HG03457 (cell line): ENCODE measurements around the gene POLQ.
"Not testable (repeated sequence)": the region's sequence is repeated elsewhere in the genome, so short reads cannot be mapped to it uniquely, and the experiment has no call there.

Experiments used
- ATAC-seq: cut with Tn5 transposase; IDR thresholded peaks from one replicate; pipeline ENCODE4 v1.9.1; 2021; ENCODE audit warnings: moderate number of reproducible peaks; ENCODE audit not compliant: unreplicated experiment

POLQ gene

DNA sequence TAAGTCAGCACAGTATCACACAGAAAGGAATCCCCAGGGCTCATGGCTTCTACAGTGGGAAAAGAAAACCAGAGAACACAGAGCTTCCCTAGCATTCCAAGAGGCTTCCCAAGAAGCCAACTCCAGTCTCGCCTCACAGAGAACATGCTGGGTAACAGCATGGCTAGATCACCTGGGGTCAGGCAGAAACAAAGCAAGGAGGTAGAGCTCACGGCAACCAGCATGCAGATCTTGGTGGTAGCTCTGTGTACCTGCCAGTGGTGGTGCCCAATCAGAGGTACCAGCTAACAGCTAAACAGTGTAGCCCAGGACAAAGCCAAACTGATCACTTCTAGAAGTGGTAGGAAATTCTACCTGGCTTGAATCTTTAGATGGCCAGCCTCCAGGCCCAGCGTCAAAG, 31.3 kb downstream of the POLQ start:
- ATAC-seq, result no peak

DNA sequence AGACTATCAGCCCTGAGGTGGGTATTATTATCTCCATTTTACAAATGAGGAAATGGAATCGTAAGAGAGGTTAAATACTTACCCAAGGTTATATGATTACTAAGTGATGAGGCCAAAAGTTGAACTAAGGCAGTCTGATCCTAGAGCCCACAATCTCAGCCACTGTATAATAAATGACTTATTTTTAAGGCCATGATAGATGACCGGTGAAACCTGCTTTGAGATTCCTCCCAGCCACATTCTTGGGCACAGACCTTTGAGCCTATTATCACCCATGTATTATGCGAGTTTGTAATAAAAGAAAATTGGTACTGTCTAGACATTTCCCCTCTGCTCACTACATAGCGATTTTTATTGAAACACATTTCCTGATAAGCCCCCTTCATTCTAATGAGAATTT, 37.4 kb downstream of the POLQ start:
- ATAC-seq, result no peak

DNA sequence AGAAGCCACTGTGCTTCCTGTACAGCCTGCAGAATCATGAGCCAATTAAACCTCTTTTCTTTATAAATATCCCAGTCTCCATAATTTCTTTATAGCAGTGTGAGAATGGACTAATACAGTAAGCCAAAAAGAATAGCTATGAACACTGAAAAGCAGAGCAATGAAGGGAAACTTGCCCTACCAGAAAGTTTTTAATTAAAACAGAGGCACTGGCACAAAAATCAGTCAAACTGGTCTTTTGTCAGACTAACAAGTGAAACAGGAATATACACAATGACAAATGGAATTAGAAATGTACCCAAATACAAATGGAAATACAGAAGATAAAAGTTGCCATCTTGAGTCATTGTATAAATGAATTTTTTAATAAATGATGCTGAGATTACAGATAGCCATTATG, 40.5 kb downstream of the POLQ start:
- no peak for ATAC-seq

DNA sequence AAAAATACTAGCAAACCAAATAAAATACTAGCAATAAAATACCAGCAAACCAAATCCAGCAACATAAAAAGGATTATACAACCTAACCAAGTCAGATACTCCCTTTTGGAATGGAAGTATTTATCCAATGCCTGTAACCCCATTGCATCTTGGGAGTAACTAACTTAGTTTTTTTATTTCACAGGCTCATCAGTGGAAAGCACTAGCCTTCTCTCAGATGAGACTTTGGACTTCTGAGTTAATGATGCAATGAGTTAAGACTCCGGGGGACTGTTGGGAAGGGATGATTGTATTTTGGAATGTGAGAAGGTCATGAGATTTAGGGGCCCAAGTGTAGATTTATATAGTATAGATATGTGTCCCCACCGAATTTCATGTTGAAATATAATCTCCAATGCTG, 41.2 kb downstream of the POLQ start:
- ATAC-seq, result no peak

DNA sequence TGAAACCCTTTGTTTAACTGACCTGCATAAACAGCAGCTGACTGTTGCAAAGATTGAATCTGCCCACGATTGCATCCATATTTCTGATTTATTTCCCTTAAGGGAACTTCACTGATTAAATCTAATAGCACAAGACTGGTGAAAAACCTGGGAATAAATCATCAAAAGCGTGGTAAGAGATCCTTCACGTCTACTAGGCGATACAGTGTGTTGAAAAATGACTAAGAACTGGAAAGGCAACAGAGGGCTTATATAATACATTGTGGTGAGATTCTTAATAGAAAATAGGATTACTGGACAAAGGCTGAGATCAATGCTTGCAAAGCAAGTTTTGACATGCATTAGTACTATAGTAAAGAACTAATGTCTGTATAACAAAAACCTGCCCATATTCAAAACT, 49.0 kb downstream of the POLQ start:
- no peak for ATAC-seq

DNA sequence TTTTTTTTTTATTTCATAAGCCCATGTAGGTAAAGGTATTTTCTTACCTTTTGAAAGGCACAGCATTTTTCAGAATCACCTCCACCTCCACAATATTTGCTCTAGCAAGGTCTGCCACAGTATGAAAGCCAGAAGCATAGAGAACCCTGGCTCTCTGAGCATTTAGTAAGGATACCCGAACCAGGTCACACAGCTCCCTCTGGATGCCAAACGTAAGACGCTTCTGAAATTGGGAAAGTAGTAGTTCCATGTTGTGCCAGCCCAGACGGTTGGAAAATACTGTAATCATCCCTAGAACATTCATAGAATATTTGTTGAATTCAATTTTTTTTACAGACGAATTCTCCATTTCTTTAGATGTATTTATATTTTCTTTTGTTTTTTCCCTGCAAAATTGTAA, 52.4 kb downstream of the POLQ start:
- ATAC-seq, result no peak

DNA sequence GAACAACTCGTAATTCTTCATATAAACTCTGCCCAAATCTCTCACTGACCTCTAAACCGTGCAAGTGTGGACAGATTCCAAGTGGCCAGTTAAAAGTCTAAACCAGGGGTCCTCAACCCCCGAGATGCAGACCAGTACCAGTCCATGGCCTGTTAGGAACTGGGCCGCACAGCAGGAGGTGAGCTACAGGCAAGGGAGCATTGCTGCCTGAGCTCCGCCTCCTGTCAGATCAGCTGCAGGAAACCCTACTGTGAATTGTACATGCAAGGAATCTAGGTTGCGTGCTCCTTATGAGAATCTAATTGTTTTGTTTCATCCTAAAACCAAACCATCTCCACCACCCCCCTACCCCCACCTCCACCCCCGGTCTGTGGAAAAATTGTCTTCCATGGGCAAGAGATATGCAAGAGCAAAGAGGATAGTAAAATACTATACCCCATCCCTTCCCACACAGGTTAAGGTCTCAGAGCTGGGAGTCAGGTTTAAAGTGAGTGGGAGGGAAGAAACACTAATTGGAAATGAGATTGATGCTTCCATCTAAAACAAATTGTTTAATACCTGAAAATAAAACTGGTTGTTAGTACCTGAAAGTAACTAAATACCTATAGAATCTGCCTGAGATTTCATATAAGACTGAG, 54.0 kb downstream of the POLQ start:
- ATAC-seq, result no peak

DNA sequence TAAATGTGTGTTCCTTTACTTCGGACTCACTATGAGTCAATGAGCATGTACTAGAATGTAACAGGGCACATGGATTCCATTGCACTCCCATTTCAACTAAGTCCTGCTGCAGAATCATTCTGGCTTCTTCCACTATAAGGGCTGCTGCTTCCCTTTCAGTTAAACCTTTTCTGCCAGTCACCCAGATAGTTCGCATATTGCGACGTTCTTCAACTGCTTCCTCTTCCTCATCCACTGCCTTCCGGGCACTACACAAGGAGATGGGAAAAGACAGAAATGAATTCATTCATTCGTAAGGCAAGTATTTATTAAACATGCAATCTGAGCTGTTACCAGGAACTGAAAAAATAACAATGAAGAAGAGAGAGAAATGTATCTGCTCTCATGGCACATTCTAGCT, 55.6 kb downstream of the POLQ start:
- ATAC-seq, result no peak

DNA sequence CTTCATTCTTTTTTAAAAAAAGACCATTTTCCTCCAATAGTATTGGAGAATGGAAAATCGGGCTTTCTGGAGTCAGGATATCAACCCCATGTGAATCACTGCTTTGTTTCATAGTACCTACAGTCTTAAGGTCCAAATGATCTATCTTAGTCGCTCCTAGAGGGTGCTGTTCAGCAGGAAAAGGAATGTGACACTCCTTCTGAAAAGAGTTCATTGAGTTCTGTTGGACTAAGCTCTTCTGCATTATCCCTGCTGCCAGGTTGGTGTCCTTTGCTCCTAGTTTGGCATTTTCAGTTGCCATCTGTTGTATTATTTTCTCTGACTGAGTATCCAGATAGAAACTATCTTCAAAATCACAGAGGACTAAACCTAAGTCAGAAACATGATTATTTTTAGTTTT, 57.2 kb downstream of the POLQ start:
- ATAC-seq, result no peak

DNA sequence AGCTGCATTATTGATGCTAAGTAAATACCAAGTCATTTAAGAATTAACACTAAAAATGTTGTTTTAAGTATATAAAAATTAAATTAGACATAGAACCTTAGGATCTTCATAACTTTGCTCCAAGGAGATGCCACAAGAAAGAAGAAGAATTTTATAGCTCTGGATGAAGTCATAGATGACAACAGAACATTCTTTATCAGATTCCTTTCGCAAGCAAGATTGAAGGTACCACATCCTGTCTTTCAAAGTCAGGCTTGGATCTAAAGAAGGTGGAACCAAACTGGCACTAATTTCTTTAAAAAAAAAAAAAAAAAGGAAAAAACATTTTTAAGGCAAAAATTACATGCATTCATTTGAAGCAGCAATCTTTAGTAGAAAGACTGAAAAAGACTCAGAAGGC, 62.5 kb downstream of the POLQ start:
- ATAC-seq, result no peak

DNA sequence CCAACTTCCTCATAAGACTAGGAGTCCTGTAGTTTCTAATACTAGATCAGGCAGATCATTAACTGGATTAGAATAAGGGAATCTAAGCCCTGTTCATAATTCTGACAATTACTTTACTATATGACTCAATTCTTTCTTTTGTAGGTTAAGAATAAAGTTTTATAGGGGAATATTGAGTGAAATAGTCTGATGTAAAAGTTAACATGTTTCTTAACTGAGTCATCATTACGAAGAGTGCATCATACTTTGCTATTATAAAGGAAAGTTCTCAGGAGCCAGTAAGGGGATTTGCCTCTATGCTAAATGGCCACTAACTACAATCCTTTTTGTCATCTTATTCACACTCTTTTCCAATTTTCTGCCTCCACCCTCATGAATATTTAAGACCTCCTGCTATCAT, 63.1 kb downstream of the POLQ start:
- no peak for ATAC-seq

DNA sequence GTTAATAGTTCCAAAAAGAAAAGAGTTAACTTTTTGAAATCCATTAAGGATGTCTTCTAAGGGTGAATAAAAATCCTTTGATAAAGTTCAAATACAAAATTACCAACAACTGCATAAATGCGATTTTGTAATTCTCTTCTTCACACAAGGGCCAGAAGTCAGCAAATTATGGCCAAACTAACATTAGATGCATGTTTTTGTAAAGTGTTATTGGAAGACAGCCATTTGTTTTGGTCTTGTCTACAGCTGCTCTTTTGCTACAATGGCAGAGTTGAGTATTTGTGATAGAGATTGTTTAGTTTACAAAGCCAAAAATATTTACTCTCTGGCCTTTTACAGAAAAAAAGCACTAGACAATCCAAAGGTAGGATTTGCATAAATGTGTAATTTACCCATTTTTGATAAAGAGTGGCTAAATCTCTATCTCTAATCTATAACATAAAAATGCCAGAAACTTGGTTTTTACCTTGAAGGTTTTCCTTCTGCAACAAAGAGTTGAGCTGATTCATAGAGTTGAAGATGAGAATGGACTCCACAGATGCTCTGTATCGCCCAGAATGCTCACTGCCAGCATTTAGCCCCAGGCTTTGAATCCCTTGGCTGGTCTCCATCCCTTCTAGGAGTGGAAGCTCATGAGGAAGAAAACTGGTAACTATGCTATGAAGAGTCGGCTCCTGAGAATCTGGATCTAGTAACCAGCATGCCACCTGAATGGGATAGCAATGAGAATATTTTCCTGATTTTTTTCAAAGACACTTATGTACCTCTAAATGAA, 64.5 kb downstream of the POLQ start:
- ATAC-seq, result no peak

DNA sequence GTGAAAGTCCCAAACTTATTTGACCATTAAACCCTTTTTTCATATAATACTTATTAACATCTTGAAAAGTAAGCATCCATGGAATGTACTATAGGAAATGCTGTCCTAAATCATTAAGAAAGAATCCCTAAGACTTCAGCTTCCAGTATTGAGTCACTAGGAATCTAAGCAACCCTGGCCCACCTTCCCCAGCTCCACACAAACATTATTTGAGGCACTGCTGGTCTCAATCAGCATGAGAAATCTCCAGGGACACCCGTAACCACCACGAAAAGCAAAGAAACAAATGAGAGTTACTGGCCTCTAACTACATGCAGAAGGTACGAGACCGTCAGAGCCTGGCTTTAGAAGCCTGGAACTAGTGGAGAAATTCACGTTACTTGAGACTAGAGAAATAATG, 68.2 kb downstream of the POLQ start:
- ATAC-seq, result no peak

DNA sequence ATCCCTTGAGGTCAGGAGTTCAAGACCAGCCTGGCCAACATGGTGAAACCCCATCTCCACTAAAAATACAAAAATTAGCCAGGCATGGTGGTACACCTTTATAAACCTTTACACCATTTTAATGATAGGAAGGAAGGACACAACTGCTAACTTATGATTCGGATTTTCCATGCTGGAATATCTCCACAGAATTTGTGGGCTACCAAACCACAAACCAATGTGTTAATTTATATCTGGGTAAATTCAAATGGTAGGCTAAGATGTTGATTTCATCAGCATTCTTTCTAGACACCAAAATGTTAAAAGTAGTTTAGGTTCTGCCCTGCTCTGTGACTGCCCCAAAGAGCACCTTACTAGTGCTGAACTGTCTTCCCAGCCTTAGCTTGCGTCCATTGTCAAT, 72.8 kb downstream of the POLQ start:
- ATAC-seq, result no peak

DNA sequence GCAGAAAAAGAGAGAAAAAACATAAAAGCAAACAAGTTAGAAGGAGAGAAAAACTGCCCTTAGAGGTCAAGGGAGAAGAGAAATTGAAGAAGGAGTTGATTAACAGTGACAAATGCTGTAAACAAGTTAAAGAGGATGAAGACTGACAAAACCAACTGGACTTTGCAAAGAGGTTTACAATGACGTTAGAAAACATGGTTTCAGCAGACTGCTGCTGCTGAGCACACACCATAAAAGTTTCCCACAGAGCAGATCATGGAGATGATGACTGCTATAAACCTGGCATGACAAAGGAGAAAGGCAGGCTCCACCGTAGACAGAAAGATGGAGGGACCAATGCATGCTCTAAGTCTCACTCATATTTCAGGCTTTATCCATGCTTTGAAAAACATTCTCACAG, 78.7 kb downstream of the POLQ start:
- ATAC-seq, result no peak

DNA sequence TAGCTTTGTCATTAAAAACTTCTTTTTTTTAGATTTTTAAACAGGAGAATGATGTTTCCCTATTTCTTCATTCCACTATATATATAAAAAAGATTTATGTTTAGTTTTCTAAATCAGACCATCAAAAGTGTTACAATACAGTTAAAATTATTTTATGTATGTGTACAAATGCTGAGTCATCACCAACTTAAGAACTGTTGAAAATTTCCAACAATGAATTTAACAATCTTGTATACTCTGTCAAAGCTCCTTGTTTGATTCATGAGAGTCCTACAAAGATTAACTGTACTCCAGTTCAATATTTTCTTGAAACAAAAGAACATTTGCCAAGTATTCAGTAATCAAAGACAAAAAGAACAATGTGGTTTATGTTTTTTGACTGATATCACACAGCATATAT, 82.0 kb downstream of the POLQ start:
- no peak for ATAC-seq

DNA sequence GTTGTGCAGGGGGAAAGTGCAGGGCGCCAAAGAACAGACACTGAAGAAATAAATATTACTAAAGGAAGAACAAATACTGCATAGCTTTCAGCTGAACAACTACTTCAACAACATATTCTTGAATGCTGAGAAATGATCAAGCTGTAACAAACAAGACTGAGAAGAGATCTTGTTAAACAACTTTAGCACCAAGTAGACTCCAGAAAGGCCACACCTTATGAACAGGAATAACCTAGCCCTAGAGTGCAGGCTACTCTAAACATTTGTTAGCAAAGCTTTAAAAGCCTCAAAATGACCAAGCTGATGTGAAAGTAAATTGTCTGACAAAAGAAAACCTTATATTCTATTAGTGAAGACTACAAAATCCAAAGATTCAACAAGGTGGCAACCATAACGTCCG, 83.2 kb downstream of the POLQ start:
- ATAC-seq, result no peak

DNA sequence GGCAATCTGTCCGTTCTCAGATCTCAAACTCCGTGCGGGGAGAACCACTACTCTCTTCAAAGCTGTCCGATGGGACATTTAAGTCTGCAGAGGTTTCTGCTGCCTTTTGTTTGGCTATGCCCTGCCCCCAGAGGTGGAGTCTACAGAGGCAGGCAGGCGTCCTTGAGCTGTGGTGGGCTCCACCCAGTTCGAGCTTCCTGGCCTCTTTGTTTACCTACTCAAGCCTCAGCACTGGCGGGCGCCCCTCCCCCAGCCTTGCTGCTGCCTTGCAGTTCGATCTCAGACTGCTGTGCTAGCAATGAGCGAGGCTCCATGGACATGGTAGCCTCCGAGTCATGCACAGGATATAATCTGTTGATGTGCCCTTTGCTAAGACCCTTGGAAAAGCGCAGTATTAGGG, 94.0 kb downstream of the POLQ start:
- ATAC-seq, result not testable (repeated sequence)

DNA sequence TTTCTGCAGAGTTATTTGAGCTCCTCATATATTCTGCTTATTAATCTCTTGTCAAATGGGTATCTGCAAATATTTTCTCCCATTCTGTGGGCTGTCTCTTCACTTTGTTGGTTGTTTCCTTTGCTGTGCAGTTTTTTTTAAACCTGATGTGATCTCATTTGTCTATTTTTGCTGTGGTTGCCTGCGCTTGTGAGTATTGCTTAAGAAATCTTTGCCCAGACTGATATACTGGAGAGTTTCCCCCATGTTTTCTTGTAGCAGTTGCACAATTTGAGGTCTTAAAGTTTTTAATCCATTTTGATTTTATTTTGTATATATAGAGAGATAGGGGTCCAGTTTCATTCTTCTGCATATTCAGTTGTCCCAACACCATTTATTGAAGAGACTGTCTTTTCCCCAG, 102.3 kb downstream of the POLQ start:
- ATAC-seq, result no peak

DNA sequence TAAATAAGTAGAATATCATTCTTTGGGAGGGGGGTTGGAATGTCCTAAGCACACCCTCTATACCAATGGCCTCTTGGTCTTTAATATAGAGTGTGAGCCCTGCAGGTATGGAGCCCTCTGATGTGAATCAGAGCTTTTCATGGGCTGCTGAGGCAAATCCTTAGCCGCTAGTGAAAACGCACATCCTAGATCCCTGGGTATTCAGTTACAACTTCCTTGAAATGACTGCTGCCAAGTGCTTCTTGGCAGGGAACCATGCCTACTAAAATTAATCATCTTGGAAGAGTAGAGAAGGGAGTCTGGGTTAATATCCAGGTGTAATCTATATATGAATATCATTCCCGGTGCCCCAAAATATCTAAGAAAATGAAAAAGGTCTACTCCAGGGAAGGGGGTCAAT, 109.1 kb downstream of the POLQ start:
- ATAC-seq, result no peak

DNA sequence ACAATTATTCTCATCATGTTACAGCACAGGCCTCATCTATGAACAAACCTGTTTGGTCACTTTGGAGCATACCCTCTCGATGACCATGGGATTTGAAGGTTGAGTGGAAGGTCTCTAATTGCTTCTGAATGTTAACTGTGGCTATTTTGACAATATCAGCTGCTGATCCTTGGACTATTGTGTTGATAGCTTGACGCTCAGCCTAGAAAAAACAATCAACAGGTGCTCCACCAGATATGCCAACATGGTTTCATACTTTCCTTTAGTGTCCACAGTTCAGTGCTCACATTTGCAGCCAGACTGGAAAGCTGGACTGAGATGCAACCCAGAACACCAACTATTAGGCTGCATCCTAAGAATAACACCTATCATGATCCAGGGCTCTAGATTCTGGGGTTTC, 109.7 kb downstream of the POLQ start:
- ATAC-seq, result no peak

DNA sequence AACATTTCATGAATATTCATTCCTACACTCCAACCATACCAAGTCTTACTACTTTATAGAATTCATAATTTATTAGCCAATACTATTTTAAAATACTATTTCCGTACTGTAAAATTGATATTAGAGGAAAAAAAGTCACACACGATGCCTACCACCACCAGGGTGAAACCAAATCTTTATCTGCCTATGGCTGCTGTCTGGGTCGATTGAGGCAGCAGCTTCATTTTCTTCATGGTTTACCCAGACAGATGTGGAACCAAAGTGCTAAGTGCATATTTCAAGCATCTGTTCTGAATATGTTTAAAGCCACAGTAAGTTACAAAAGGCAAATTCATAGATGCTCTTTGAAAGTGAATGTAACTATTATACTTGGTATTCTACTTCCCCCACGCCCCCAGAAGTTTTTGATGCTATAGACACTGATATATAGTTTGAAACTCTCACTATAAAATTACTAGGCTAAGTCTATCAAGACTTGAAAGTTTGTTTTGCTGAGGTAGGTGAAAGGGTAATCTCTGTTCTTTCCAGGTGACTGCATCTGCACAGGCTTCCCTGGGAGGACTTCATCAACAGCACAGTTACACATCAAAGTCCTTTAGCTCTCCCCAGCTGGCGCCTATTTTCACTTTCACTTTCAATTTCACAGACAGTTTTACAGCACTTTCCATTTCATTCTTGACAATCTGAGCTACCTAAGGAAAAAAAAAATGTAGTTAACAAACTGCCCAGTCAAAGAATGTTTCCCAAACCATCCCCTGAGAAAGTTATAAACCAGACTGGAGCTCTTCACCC, 113.9 kb downstream of the POLQ start:
- peak; percentile 84 for ATAC-seq
